Muscle of leg (tissue), 11 donors: ENCODE measurements around the gene LRRC26. TPM values are rescaled to one million over a fixed set of nuclear protein-coding genes. Genes with fewer than 3 reads are reported as not detected.
A peak's percentile ranks its signal among the peaks of the same experiment; 100 is the strongest.

Experiments used
- DNase-seq: peaks from one replicate; pipeline ENCODE4 v3.0.0; 2013
- H3K27ac ChIP-seq: one replicate; pipeline ENCODE4 v1.5.1; 2013; ENCODE audit warnings: mild to moderate bottlenecking, low read length, control low read depth
- H3K27me3 ChIP-seq: one replicate; pipeline ENCODE4 v1.6.1; 2013; ENCODE audit warnings: low read length; ENCODE audit not compliant: control insufficient read depth, insufficient read depth
- H3K36me3 ChIP-seq: one replicate; pipeline ENCODE4 v1.6.1; 2013; ENCODE audit warnings: low read length; ENCODE audit not compliant: control insufficient read depth, insufficient read depth
- H3K4me1 ChIP-seq: one replicate; pipeline ENCODE4 v1.6.1; 2013; ENCODE audit warnings: low read length; ENCODE audit not compliant: control insufficient read depth, insufficient read depth
- H3K4me3 ChIP-seq: one replicate; pipeline ENCODE4 v1.5.1; 2013; ENCODE audit warnings: low read length, control low read depth
- H3K9me3 ChIP-seq: replicated peaks from 2 replicates; pipeline ENCODE4 v1.6.1; 2013; ENCODE audit warnings: low read depth, low read length; ENCODE audit not compliant: control insufficient read depth
- WGBS: methylation state at CpG from one replicate; pipeline ENCODE4 v1.1.5; 2013; ENCODE audit warnings: missing lambda C conversion rate; ENCODE audit not compliant: insufficient coverage; 5-methylcytosine and 5-hydroxymethylcytosine counted together
- polyA plus RNA-seq, 8 donors: library from polyadenylated mRNA; unstranded; fragments of 120-200 nt; gene quantifications; one replicate each; pipeline versions ENCODE4 v1.2.1 to v1.2.3, GENCODE V29; 2013; ENCODE audit warnings: inconsistent platforms in 1 of 8, low replicate concordance in 1 of 8; ENCODE audit not compliant: insufficient read length in 8 of 8, insufficient read depth in 1 of 8
- total RNA-seq: library from RNA; stranded (reverse); fragments of 120-200 nt; gene quantifications from one replicate; pipeline ENCODE4 v1.2.4, GENCODE V29; 2013

LRRC26 gene
- total and polyA plus RNA-seq, 9 donors = 0.14 TPM; not detected in 8

GRCh38 chr9:137173796-137174664, 4.2 kb upstream of the LRRC26 start:
- no peaks in the 10 kb centered on the region for H3K9me3 ChIP-seq
- no peak overlapping the region for H3K4me3 ChIP-seq
- no peak for DNase-seq
- H3K36me3 ChIP-seq = peaks cover 19% of the 10 kb centered on the region
- peaks cover 45% of the 10 kb centered on the region for H3K27me3 ChIP-seq
- H3K27ac ChIP-seq = no peak overlapping the region
- H3K4me1 ChIP-seq = peaks cover 7% of the 10 kb centered on the region
- WGBS = 79% methylated on average over 42 of the region's 45 CpGs

- H3K9me3 ChIP-seq = no peaks in the 10 kb centered on the region
- 68% methylated on average over 16 of the region's 21 CpGs for WGBS
Measured at GRCh38 chr9:137172901-137173795, 3.3 kb upstream of the LRRC26 start.

GRCh38 chr9:137171149-137171900, 1.5 kb upstream of the LRRC26 start:
- no peak overlapping the region for H3K4me3 ChIP-seq
- H3K4me1 ChIP-seq = peaks cover 15% of the 10 kb centered on the region
- DNase-seq = no peak
- H3K27ac ChIP-seq = no peak overlapping the region
- no peaks in the 10 kb centered on the region for H3K36me3 ChIP-seq
- WGBS = 82% methylated on average over 22 of the region's 22 CpGs
- peaks cover 71% of the 10 kb centered on the region for H3K27me3 ChIP-seq
- no peaks in the 10 kb centered on the region for H3K9me3 ChIP-seq

More at GRCh38 chr9:137172901-137173795, 3.3 kb upstream of the LRRC26 start:
- H3K4me3 ChIP-seq = no peak overlapping the region
- DNase-seq = no peak
- H3K27me3 ChIP-seq = peaks cover 53% of the 10 kb centered on the region
- H3K27ac ChIP-seq = no peak overlapping the region
- peaks cover 11% of the 10 kb centered on the region for H3K36me3 ChIP-seq
- H3K4me1 ChIP-seq = peaks cover 9% of the 10 kb centered on the region

GRCh38 chr9:137170486-137171148, 766 bp upstream of the LRRC26 start:
- no peak for DNase-seq

GRCh38 chr9:137168904-137169856, 671 bp downstream of the LRRC26 start:
- under 1% methylated on average over 124 of the region's 124 CpGs for WGBS
- Histone ChIP-seq H3K27ac (no peak overlapping the region), H3K36me3 (no peaks in the 10 kb centered on the region), H3K4me1 (peaks cover 15% of the 10 kb centered on the region), H3K27me3 (peaks cover 83% of the 10 kb centered on the region), H3K9me3 (no peaks in the 10 kb centered on the region), H3K4me3 (no peak overlapping the region)
- peak; percentile 52 for DNase-seq

More at GRCh38 chr9:137170486-137171148, 766 bp upstream of the LRRC26 start:
- H3K27me3 ChIP-seq = peaks cover 78% of the 10 kb centered on the region
- 59% methylated on average over 8 of the region's 14 CpGs for WGBS
- H3K9me3 ChIP-seq = no peaks in the 10 kb centered on the region
- H3K4me1 ChIP-seq = peaks cover 15% of the 10 kb centered on the region
- H3K4me3 ChIP-seq = no peak overlapping the region
- no peaks in the 10 kb centered on the region for H3K36me3 ChIP-seq
- H3K27ac ChIP-seq = no peak overlapping the region

GRCh38 chr9:137168573-137168903, 1.3 kb downstream of the LRRC26 start:
- no peak for DNase-seq
- H3K4me1 ChIP-seq = peaks cover 15% of the 10 kb centered on the region
- 1% methylated on average over 28 of the region's 36 CpGs for WGBS
- no peak overlapping the region for H3K4me3 ChIP-seq
- H3K9me3 ChIP-seq = no peaks in the 10 kb centered on the region
- no peak overlapping the region for H3K27ac ChIP-seq
- H3K27me3 ChIP-seq = peaks cover 84% of the 10 kb centered on the region
- H3K36me3 ChIP-seq = no peaks in the 10 kb centered on the region

GRCh38 chr9:137167747-137168572, 1.9 kb downstream of the LRRC26 start:
- Histone ChIP-seq H3K4me3 (no peak overlapping the region), H3K4me1 (peaks cover 17% of the 10 kb centered on the region), H3K36me3 (no peaks in the 10 kb centered on the region), H3K9me3 (no peaks in the 10 kb centered on the region), H3K27ac (no peak overlapping the region), H3K27me3 (peaks cover 87% of the 10 kb centered on the region)
- 5% methylated on average over 53 of the region's 57 CpGs for WGBS
- DNase-seq = no peak

- Histone ChIP-seq H3K4me3 (no peak overlapping the region), H3K9me3 (no peaks in the 10 kb centered on the region), H3K27me3 (peaks cover 91% of the 10 kb centered on the region), H3K4me1 (peaks cover 13% of the 10 kb centered on the region), H3K27ac (no peak overlapping the region), H3K36me3 (no peaks in the 10 kb centered on the region)
- DNase-seq = no peak
- WGBS = 43% methylated on average over 20 of the region's 44 CpGs
Measured at GRCh38 chr9:137167277-137167746, 2.5 kb downstream of the LRRC26 start.
